Measurements from ENCODE around the gene AIF1L. TPM values are rescaled to one million over a fixed set of nuclear protein-coding genes. Genes with fewer than 3 reads are reported as not detected.
"Not testable (repeated sequence)": the region's sequence is repeated elsewhere in the genome, so short reads cannot be mapped to it uniquely, and the experiment has no call there.

The AIF1L gene
- total RNA-seq, 1 donor from 2014 or later, result 0.27 TPM

DNA sequence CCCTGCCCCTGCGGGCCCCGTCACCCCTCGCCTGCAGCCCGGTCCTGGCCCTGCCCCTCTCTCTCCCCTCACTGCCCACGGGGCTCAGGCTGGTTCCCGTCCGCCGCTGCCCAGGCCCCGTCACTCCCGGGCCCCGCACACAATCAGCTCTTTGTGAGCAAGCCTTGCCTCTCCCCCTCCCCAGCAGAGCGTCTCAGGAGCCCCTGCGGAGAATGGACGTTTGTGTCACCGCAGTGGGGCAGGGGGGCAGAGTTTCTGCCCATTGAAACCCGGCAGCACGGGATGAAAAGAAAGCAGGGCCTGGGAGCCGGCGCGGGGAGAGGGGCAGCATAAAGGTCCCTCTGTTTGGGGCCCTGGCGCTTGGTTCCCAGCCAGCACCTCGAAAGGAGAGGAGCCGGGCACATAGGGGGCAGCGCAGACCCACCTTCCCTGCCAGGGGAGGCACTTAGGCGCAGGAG, 15.6 kb downstream of the AIF1L start:
- Mint-ChIP-seq H3K4me3 (ENCODE audit: low read depth) (no peak overlapping the region), H3K4me1 (ENCODE audit: low read depth) (no peaks in the 10 kb centered on the region), H3K9me3 (no peaks in the 10 kb centered on the region), H3K27ac (no peak overlapping the region), H3K36me3 (ENCODE audit: low read depth) (no peaks in the 10 kb centered on the region), H3K27me3 (ENCODE audit: low read depth) (no peaks in the 10 kb centered on the region)
- intact Hi-C loops (cut with micrococcal nuclease), result no loop called here
- DNase-seq (ENCODE audit: low spot score), result no peak

DNA sequence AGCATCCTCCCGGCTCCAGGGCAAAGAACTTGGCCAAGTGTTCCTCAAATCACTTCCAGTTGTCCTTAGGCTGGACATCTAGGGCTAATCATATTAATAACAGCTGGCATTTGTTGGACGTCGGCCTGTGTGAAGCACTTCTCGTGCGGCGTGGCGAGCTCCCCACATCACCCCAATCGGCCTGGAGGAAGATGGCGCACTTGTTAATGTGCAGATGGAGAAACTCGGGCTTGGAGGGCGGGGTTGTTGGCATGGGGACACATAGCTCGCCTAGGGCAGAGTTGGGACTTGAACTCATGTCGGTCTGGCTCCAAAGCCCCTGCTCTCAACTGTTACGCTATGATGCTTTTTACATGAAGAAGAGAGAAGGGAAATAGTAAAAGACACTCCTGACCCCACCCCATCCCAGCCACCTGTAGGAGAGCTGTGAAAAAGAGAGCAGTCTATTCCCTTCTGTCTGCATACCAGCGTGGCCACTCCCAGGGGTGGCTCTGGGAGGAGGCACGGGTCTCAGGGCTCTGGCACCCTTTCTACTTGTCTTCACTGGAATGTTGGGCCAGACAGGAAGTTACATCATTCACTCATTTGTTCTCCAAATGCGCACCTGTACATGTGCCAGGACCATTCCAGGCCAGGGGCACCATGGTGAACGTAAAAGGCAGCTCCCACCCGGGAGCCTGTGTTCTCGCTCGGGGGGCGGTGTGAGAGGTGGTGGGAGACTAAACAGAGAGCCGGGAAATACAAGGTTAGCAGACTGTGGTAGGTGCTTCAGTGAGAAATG, 16.2 kb downstream of the AIF1L start:
- Mint-ChIP-seq H3K27me3 (ENCODE audit: low read depth) (no peaks in the 10 kb centered on the region), H3K4me1 (ENCODE audit: low read depth) (no peaks in the 10 kb centered on the region), H3K27ac (no peak overlapping the region), H3K36me3 (ENCODE audit: low read depth) (no peaks in the 10 kb centered on the region), H3K4me3 (ENCODE audit: low read depth) (no peak overlapping the region), H3K9me3 (no peaks in the 10 kb centered on the region)
- intact Hi-C loops (cut with micrococcal nuclease), result no loop called here
- DNase-seq (ENCODE audit: low spot score), result no peak

DNA sequence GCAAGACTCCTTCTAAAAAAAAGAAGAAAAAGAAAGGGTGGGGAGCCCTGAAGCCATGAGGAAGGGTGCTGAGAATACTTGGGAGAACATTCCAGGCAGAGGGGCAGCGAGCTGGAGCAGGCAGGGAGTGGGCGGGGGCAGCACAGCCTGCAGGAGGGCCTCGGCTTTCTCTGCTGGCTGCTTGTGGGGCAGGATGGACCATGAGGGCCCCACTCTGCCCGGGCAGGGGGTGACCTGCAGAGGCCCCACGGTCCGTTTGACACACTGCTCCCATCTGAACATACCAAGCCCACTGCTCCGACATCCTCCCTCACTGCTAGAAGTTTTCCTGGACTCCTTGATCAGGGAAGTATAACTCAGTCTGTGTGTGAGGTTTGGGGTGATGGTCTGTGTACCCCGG, 17.3 kb downstream of the AIF1L start:
- intact Hi-C loops (cut with micrococcal nuclease), result no loop called here
- no peaks in the 10 kb centered on the region for H3K9me3 Mint-ChIP-seq

DNA sequence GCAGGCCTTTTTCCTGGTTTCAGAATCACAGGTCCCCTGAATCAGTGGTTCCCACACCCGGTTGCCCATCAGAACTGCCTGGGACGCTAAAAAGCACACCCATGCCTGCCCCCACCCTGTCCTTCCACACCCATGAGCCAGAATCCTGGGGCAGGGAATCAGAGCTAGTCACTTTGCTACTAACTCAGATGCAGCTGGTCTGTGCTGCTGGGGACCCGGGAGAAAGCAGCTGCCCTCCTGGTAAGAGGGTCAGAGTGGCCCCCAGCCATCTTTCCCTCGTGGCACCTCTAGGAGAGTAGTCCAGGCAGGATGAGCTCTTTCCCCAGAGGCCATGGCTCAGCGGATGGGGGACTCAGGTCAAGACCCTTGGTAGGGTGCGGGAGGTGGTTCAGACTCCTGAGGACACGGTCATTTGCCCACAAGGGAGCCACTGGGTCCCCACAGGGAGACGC, 17.8 kb downstream of the AIF1L start:
- no peaks in the 10 kb centered on the region for H3K4me1 Mint-ChIP-seq (ENCODE audit: low read depth)
- peaks cover 3% of the 10 kb centered on the region for H3K27me3 Mint-ChIP-seq (ENCODE audit: low read depth)
- no peaks in the 10 kb centered on the region for H3K9me3 Mint-ChIP-seq
- no peak for DNase-seq (ENCODE audit: low spot score)
- H3K36me3 Mint-ChIP-seq (ENCODE audit: low read depth), result no peaks in the 10 kb centered on the region
- no peak overlapping the region for H3K4me3 Mint-ChIP-seq (ENCODE audit: low read depth)
- intact Hi-C loops (cut with micrococcal nuclease), result no loop called here
- no peak overlapping the region for H3K27ac Mint-ChIP-seq

More for the DNA sequence above, 17.3 kb downstream of the AIF1L start:
- peaks cover 3% of the 10 kb centered on the region for H3K27me3 Mint-ChIP-seq (ENCODE audit: low read depth)
- no peak overlapping the region for H3K27ac Mint-ChIP-seq
- DNase-seq (ENCODE audit: low spot score), result no peak
- no peaks in the 10 kb centered on the region for H3K4me1 Mint-ChIP-seq (ENCODE audit: low read depth)
- H3K4me3 Mint-ChIP-seq (ENCODE audit: low read depth), result no peak overlapping the region
- no peaks in the 10 kb centered on the region for H3K36me3 Mint-ChIP-seq (ENCODE audit: low read depth)

DNA sequence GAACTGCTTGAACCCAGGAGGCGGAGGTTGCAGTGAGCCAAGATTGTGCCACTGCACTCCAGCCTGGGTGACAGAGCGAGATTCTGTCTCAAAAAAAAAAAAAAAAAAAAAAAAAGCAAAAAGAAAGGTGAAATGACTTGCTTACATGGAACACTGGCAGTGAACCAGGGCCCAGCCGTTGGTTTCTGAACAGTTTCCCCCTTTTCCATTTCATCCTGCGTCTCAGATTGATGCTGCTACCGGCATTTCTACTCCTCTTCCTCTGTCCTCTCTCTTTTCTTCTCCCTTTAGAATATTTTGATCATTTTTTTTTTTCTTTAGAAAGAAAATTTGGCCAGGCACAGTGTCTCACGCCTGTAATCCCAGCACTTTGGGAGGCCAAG, 19.0 kb downstream of the AIF1L start:
- H3K27ac Mint-ChIP-seq; H3K9me3 Mint-ChIP-seq; H3K4me1 Mint-ChIP-seq (ENCODE audit: low read depth); DNase-seq (ENCODE audit: low spot score); H3K4me3 Mint-ChIP-seq (ENCODE audit: low read depth); H3K27me3 Mint-ChIP-seq (ENCODE audit: low read depth); intact Hi-C loops (cut with micrococcal nuclease); H3K36me3 Mint-ChIP-seq (ENCODE audit: low read depth): not testable (repeated sequence)

DNA sequence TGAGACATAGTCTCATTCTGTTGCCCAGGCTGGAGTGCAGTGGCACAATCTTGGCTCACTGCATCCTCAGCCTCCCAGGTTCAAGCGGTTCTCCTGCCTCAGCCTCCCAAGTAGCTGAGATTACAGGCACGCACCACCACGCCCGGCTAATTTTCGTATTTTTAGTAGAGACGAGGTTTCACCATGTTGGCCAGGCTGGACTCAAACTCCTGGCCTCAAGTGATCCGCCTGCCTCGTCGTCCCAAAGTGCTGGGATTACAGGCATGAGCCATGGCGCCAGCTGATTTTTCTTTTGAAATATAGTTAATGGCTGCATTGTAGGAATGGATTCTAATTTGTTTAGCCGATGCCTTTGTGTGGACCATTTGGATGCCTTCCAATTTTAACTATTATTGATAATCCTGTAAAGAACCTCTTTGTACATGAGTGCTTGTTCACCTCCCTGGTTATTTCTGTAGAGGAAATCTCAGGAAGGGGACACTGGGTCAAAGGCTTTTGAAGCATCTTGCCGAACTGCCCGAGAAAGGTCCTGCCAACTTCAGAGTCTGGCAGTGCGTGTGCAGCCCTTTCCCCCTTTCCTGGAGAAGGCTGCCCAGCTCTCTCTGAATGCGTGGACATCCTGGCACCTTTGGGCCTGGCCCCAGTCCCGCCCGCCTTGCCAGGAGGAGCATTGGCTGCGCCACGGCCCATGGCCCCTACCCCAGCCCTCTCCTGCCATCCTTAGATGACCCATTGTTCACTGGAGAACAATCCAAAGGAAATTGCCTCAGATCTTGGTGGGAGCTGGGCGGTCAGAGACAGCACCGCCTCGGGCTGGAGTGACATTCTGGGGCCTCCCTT, 20.2 kb downstream of the AIF1L start:
- Mint-ChIP-seq H3K27ac (no peak overlapping the region), H3K9me3 (no peaks in the 10 kb centered on the region), H3K4me3 (ENCODE audit: low read depth) (no peak overlapping the region), H3K27me3 (ENCODE audit: low read depth) (peaks cover 3% of the 10 kb centered on the region), H3K36me3 (ENCODE audit: low read depth) (no peaks in the 10 kb centered on the region), H3K4me1 (ENCODE audit: low read depth) (no peaks in the 10 kb centered on the region)
- intact Hi-C loops (cut with micrococcal nuclease), result no loop called here
- DNase-seq (ENCODE audit: low spot score), result no peak

DNA sequence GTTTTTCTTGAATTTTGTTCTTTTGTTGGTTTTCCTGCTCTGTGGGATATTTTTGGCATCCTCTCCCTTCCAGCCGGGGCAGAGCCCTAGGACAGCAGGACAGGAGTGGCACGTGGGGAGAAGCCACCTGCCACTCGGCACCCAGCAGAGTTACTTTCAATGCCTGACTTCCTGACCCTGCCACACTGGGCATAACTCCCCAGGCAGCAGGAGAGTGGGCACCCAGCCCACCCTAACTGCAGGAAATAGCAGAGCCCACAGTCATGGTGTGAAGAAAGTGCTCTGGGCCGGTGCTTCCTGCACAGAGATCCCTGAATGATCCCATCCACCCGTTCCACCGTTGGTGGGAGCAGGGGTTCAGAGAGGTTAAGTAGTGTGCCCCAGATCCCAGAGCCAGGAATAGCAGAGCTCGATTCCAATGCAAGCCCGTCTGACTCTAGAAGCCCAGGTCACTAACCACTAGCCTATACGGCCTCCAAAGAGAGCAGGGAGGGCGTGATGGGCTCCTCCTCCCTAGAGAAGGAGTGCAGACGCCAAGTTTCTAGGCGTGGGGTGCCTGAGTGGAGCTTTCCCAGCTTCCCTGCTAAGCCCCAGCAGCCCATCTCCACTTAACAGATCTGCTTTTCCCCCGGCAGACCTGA, 20.9 kb downstream of the AIF1L start:
- Mint-ChIP-seq H3K27ac (no peak overlapping the region), H3K4me3 (ENCODE audit: low read depth) (no peak overlapping the region), H3K4me1 (ENCODE audit: low read depth) (no peaks in the 10 kb centered on the region), H3K36me3 (ENCODE audit: low read depth) (no peaks in the 10 kb centered on the region), H3K9me3 (no peaks in the 10 kb centered on the region), H3K27me3 (ENCODE audit: low read depth) (peaks cover 3% of the 10 kb centered on the region)
- intact Hi-C loops (cut with micrococcal nuclease), result no loop called here
- no peak for DNase-seq (ENCODE audit: low spot score)

DNA sequence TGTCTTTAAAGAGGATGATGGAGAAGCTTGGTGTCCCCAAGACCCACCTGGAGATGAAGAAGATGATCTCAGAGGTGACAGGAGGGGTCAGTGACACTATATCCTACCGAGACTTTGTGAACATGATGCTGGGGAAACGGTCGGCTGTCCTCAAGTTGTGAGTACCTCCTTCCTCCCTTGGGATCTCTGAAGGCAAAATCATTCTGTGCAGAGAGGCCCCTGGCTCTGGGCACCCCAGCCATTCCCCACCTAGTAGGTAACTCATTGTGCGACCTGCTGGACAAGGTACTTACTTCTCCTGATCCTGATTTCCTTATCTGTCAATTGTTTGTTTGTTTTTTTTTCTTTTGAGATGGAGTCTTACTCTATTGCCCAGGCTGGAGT, 21.4 kb downstream of the AIF1L start:
- no peak for DNase-seq (ENCODE audit: low spot score)
- Mint-ChIP-seq H3K36me3 (ENCODE audit: low read depth) (no peaks in the 10 kb centered on the region), H3K4me1 (ENCODE audit: low read depth) (no peaks in the 10 kb centered on the region), H3K9me3 (no peaks in the 10 kb centered on the region), H3K27me3 (ENCODE audit: low read depth) (peaks cover 3% of the 10 kb centered on the region), H3K27ac (no peak overlapping the region), H3K4me3 (ENCODE audit: low read depth) (no peak overlapping the region)
- intact Hi-C loops (cut with micrococcal nuclease), result no loop called here

DNA sequence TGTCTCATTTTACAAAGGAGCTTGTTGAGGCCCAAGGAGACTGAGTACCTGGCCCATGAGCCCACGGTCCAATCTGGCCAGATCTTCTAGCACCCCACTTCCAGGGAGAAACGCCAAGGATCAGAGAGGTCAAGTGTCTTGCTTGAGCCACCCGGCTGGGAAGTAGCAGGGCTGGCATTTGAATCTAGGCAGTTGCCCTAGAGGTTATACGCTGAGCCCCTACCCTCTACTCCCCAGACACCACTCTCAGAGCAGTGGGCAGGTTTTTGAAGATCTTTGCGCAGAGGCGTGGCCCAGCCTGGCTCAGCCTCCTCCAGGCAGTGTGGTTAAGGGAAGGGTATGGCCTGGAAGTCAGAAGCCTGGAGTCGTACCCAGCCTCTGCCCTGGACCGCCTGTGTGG, 23.3 kb downstream of the AIF1L start:
- intact Hi-C loops (cut with micrococcal nuclease), result no loop called here
- Mint-ChIP-seq H3K4me1 (ENCODE audit: low read depth) (no peaks in the 10 kb centered on the region), H3K9me3 (no peaks in the 10 kb centered on the region), H3K36me3 (ENCODE audit: low read depth) (no peaks in the 10 kb centered on the region), H3K27ac (no peak overlapping the region), H3K4me3 (ENCODE audit: low read depth) (no peak overlapping the region), H3K27me3 (ENCODE audit: low read depth) (peaks cover 3% of the 10 kb centered on the region)
- DNase-seq (ENCODE audit: low spot score), result no peak

DNA sequence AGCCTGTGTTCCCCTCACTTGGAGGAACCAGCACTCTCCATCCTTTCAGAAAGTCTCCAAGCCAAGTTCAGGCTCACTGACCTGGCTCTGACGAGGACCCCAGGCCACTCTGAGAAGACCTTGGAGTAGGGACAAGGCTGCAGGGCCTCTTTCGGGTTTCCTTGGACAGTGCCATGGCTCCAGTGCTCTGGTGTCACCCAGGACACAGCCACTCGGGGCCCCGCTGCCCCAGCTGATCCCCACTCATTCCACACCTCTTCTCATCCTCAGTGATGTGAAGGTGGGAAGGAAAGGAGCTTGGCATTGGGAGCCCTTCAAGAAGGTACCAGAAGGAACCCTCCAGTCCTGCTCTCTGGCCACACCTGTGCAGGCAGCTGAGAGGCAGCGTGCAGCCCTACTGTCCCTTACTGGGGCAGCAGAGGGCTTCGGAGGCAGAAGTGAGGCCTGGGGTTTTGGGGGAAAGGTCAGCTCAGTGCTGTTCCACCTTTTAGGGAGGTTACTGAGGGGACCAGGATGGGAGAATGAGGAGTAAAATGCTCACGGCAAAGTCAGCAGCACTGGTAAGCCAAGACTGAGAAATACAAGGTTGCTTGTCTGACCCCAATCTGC, 24.4 kb downstream of the AIF1L start:
- H3K9me3 Mint-ChIP-seq, result no peaks in the 10 kb centered on the region
- DNase-seq (ENCODE audit: low spot score), result no peak
- H3K27ac Mint-ChIP-seq, result no peak overlapping the region
- no peaks in the 10 kb centered on the region for H3K36me3 Mint-ChIP-seq (ENCODE audit: low read depth)
- intact Hi-C loops (cut with micrococcal nuclease), result no loop called here
- peaks cover 5% of the 10 kb centered on the region for H3K4me1 Mint-ChIP-seq (ENCODE audit: low read depth)
- H3K27me3 Mint-ChIP-seq (ENCODE audit: low read depth), result peaks cover 3% of the 10 kb centered on the region
- H3K4me3 Mint-ChIP-seq (ENCODE audit: low read depth), result no peak overlapping the region

DNA sequence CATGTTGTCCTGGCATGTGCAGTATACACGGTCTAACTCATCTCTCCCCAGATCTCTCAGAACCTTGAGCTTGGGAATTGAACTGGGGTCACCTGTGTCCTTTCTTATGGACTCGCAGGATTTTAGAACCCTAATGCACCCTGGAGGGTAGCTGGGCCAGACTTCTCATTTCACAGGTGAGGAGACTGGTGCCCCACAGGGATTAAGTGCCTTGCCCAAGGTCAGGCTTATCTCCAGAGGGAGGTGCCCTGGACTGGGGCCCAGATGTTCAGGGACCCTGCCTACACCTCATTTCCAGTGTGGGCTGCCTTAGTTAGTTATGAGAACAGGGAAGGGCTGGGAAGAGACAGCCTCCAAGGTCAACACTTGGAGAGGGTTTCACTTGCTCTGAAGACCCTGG, 25.0 kb downstream of the AIF1L start:
- no peak overlapping the region for H3K4me3 Mint-ChIP-seq (ENCODE audit: low read depth)

DNA sequence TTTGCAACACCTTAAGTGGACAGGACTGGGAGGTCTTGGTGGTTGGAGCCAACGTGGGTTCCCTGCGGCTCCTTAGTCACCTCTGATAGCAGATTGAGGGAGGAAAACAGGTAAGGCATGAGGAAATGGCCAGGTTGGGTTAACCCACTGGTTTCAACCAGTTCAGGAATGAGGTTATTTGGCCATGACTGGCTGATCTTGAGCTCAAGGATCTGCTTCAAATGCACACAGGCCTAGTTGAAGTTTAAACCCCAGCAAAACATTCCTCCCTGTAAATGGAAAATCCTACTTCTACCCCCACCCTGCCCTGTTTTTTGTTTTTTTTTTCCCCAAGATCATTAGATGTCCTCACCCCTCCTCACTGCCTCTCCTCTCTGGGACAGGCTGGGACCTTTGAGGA, 25.8 kb downstream of the AIF1L start:
- Mint-ChIP-seq H3K9me3 (no peaks in the 10 kb centered on the region), H3K4me1 (ENCODE audit: low read depth) (peaks cover 9% of the 10 kb centered on the region), H3K27ac (no peak overlapping the region), H3K27me3 (ENCODE audit: low read depth) (peaks cover 3% of the 10 kb centered on the region), H3K4me3 (ENCODE audit: low read depth) (no peak overlapping the region), H3K36me3 (ENCODE audit: low read depth) (peaks cover 5% of the 10 kb centered on the region)
- intact Hi-C loops (cut with micrococcal nuclease), result no loop called here
- DNase-seq (ENCODE audit: low spot score), result no peak

More for the DNA sequence above, 25.0 kb downstream of the AIF1L start:
- Mint-ChIP-seq H3K4me1 (ENCODE audit: low read depth) (peaks cover 9% of the 10 kb centered on the region), H3K9me3 (no peaks in the 10 kb centered on the region), H3K27ac (no peak overlapping the region), H3K36me3 (ENCODE audit: low read depth) (peaks cover 5% of the 10 kb centered on the region), H3K27me3 (ENCODE audit: low read depth) (peaks cover 3% of the 10 kb centered on the region)
- DNase-seq (ENCODE audit: low spot score), result no peak
- intact Hi-C loops (cut with micrococcal nuclease), result no loop called here

Measured in activated T-helper 2 cell treated with anti-CD3 and anti-CD28 coated beads, Interferon-gamma antibody, Interleukin-2, Interleukin-4, amounts not matched to agents 10 μg/mL and 5 μg/mL and 100 μg/mL, durations not matched to agents 14 hours and 24 hours and 36 hours (primary cell).